Spleen (tissue), 11 donors: ENCODE results near the gene SORBS2. TPM values are rescaled to one million over a fixed set of nuclear protein-coding genes. Genes with fewer than 3 reads are reported as not detected.
A peak's percentile ranks its signal among the peaks of the same experiment; 100 is the strongest.
"Not testable (repeated sequence)": the region's sequence is repeated elsewhere in the genome, so short reads cannot be mapped to it uniquely, and the experiment has no call there.

Experiments
- DNase-seq: peaks from one replicate; pipeline ENCODE4 v3.0.0-alpha.2; 2020
- H3K27ac ChIP-seq, 8 donors: fragments of 200-600 bp; sonication (generic) in 7 of 8; 1 replicate in 4 of 8; 2 replicates in 4 of 8; pipeline versions ENCODE4 v1.5.0 to v1.8.0; 2016 to 2021; ENCODE audit warnings: inconsistent platforms in 4 of 8, mild to moderate bottlenecking in 4 of 8, moderate library complexity in 1 of 8
- H3K27me3 ChIP-seq, 7 donors: fragments of 200-600 bp; sonication (generic) in 6 of 7; replicated peaks in 1 of 7; 1 replicate in 4 of 7; 2 replicates in 3 of 7; pipeline versions ENCODE4 v1.5.0 to v1.8.0; 2016 to 2021; ENCODE audit warnings: inconsistent platforms in 3 of 7, mild to moderate bottlenecking in 1 of 7
- H3K36me3 ChIP-seq, 6 donors: fragments of 200-600 bp; sonication (generic) in 5 of 6; 1 replicate in 4 of 6; 2 replicates in 2 of 6; pipeline versions ENCODE4 v1.5.0 to v1.8.0; 2016 to 2021; ENCODE audit warnings: inconsistent platforms in 2 of 6
- H3K4me1 ChIP-seq, 6 donors: fragments of 200-600 bp; sonication (generic) in 5 of 6; 1 replicate in 3 of 6; 2 replicates in 3 of 6; pipeline versions ENCODE4 v1.5.0 to v1.8.0; 2016 to 2021; ENCODE audit warnings: inconsistent platforms in 3 of 6
- H3K4me3 ChIP-seq, 8 donors: fragments of 200-600 bp; sonication (generic) in 7 of 8; 1 replicate in 4 of 8; 2 replicates in 4 of 8; pipeline versions ENCODE4 v1.5.0 to v1.8.0; 2016 to 2021; ENCODE audit warnings: inconsistent platforms in 4 of 8, mild to moderate bottlenecking in 4 of 8, moderate library complexity in 2 of 8
- H3K9me3 ChIP-seq, 8 donors: fragments of 200-600 bp; sonication (generic) in 7 of 8; 1 replicate in 4 of 8; 2 replicates in 4 of 8; pipeline versions ENCODE4 v1.5.0 to v1.8.0; 2016 to 2021; ENCODE audit warnings: inconsistent platforms in 4 of 8
- POLR2A ChIP-seq, 3 donors: fragments of 450-650 bp; IDR thresholded peaks; one replicate each; pipeline ENCODE4 v1.5.1; 2017; ENCODE audit warnings: antibody characterized with exemption in 3 of 3, mild to moderate bottlenecking in 1 of 3
- POLR2AphosphoS5 ChIP-seq, 3 donors: sonication (generic); formaldehyde crosslinking; IDR thresholded peaks; one replicate each; pipeline ENCODE4 v1.5.1; 2017; ENCODE audit warnings: antibody characterized with exemption in 3 of 3
- WGBS, 5 donors: extraction: QIAGEN DNeasy Blood & Tissue Kit in 3 of 5; methylation state at CpG; one replicate each; pipeline versions ENCODE4 v1.1.5 to v1.1.7; 2013 to 2018; 5-methylcytosine and 5-hydroxymethylcytosine counted together
- intact Hi-C: fragments of 100-400 bp; cut with DNase I; formaldehyde crosslinking; loops from one replicate; pipeline ENCODE4 v1.15.0; 2023; ENCODE audit warnings: low total_unique reads
- polyA plus RNA-seq, 3 donors: library from polyadenylated mRNA; stranded (reverse); fragments of 200-250 nt; gene quantifications; one replicate each; pipeline ENCODE4 v1.2.1, GENCODE V29; 2013
- total RNA-seq, 7 donors: library from RNA; depleted of rRNA in 3 of 7; stranded (reverse); fragments of >200 nt in 3 of 7; fragmentation: NEBNext Ultra II Directional in 4 of 7; extraction: Animal tissue kit (Norgen Biotek cat#: 25700) in 4 of 7; gene quantifications; one replicate each; pipeline versions ENCODE4 v1.1.0 to v1.2.1, GENCODE V29; 2016 to 2021
- TF ChIP-seq, protein P1 (sequence below), 11 experiments: fragments of 200-600 bp in 7 of 11; fragments of 450-650 bp in 4 of 11; sonication (generic) in 4 of 11; IDR thresholded peaks in 8 of 11; conservative IDR thresholded peaks in 3 of 11; 1 replicate in 7 of 11; 2 replicates in 4 of 11; pipeline versions ENCODE4 v1.4.0 to v1.8.0; 2016 to 2021; ENCODE audit warnings: antibody characterized with exemption in 11 of 11, inconsistent platforms in 4 of 11, mild to moderate bottlenecking in 1 of 11
- donor health status: healthy with polysubstance abuse.
- donor health status: DM: no; HTN: no; CAD: no; lungs with moderate emphysema.
- donor health status: DM: no; HTN: no; CAD: no.
- donor health status: Bipolar disorder and iron deficiency.
- donor health status: healthy.
- donor health status: DM: no; HTN: no; CAD: no.
- donor health status: DM: yes; HTN: yes; CAD: no.

SORBS2 gene
- total and polyA plus RNA-seq, 10 donors = 5.9 to 128 (median 84.8) TPM

DNA sequence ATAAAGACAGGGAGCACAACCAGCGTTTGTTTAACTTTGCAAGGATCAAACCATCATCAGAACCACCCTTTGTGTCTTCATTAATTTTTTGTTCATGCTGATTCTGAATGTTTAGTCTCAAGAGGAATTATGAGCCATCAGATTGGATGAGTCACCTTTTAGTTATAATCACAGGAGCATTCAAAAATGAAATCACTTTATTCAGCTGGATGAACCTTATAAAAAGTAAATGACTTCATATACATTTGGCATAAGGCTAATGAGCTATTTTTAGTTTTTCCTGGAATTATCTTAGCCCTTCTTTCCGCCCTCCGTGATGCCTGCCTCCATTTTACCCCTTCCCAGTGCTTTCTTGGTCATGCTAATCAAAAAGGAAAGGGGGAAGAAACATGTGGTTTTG lies 103.6 kb downstream of the SORBS2 start:
- Histone ChIP-seq H3K27ac (no peak overlapping the region), H3K9me3 (peaks cover 0 to 14% (median 8%) of the 10 kb centered on the region in 8 donors), H3K4me3 (no peak overlapping the region), H3K27me3 (no peaks in the 10 kb centered on the region), H3K36me3 (no peaks in the 10 kb centered on the region), H3K4me1 (no peaks in the 10 kb centered on the region)
- DNase-seq = no peak
- 40 to 71% (median 46%) methylated on average over 3 of the region's 3 CpGs for WGBS, 5 donors
- intact Hi-C loops = no loop called here
- no peak for TF ChIP-seq POLR2AphosphoS5 (IDR thresholded peaks at IDR 0.05)
- TF ChIP-seq, protein P1, sequence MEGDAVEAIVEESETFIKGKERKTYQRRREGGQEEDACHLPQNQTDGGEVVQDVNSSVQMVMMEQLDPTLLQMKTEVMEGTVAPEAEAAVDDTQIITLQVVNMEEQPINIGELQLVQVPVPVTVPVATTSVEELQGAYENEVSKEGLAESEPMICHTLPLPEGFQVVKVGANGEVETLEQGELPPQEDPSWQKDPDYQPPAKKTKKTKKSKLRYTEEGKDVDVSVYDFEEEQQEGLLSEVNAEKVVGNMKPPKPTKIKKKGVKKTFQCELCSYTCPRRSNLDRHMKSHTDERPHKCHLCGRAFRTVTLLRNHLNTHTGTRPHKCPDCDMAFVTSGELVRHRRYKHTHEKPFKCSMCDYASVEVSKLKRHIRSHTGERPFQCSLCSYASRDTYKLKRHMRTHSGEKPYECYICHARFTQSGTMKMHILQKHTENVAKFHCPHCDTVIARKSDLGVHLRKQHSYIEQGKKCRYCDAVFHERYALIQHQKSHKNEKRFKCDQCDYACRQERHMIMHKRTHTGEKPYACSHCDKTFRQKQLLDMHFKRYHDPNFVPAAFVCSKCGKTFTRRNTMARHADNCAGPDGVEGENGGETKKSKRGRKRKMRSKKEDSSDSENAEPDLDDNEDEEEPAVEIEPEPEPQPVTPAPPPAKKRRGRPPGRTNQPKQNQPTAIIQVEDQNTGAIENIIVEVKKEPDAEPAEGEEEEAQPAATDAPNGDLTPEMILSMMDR (IDR thresholded peaks at IDR 0.05 in 8 of 11, conservative IDR thresholded peaks at IDR 0.05 in 3 of 11) = no peak
- TF ChIP-seq POLR2A (IDR thresholded peaks at IDR 0.05) = no peak

DNA sequence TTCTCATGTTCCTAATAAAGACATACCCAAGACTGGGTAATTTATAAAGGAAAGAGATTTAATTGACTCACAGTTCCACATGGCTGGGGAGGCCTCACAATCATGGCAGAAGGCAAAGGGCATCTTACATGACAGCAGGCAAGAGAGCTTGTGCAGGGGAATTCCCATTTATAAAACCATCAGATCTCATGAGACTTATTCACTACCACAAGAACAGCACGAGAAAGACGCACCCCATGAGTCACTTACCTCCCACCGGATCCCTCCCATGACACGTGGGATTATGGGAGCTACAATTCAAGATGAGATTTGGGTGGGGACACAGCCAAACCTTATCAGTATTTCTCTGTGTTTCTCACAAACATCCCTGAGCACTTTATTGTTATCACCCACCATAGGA lies 104.4 kb downstream of the SORBS2 start:
- H3K9me3 ChIP-seq = peaks cover 0 to 14% (median 8%) of the 10 kb centered on the region in 8 donors
- H3K27ac ChIP-seq, H3K36me3 ChIP-seq, intact Hi-C loops, H3K4me1 ChIP-seq, DNase-seq, H3K4me3 ChIP-seq, H3K27me3 ChIP-seq: not testable (repeated sequence)
- WGBS, 5 donors = 61 to 80% (median 65%) methylated on average over 4 of the region's 4 CpGs

DNA sequence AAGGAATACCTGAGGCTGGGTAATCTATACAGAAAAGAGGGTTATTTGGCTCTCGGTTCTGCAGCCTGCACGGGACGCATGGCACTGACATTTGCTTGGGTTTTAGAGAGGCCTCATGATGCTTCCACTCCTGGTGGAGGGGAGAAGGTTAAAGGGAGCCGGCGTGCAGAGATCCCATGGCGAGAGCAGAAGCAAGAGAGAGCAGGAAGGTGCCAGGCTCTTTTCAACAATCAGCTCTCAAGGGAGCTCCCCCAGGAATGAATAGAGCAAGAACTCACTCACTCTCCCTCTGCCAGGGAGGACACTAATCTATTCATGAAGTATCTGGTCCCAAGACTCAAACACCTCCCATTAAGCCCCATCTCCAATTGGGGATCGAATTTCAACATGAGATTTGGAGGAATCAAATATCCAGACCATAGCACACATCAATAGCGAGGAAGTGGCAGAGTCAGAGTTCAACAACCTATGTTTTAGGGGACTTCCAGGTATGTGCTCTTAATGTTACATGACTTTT lies 109.8 kb downstream of the SORBS2 start:
- intact Hi-C loops = no loop called here
- TF ChIP-seq POLR2AphosphoS5 (IDR thresholded peaks at IDR 0.05) (no peak), POLR2A (IDR thresholded peaks at IDR 0.05) (no peak)
- TF ChIP-seq, protein P1 (IDR thresholded peaks at IDR 0.05 in 8 of 11, conservative IDR thresholded peaks at IDR 0.05 in 3 of 11) = no peak
- 84 to 93% (median 92%) methylated on average over 8 of the region's 8 CpGs for WGBS, 5 donors
- Histone ChIP-seq H3K9me3 (peaks cover 0 to 14% (median 8%) of the 10 kb centered on the region in 8 donors), H3K4me1 (no peaks in the 10 kb centered on the region), H3K27ac (no peak overlapping the region), H3K4me3 (no peak overlapping the region), H3K27me3 (no peaks in the 10 kb centered on the region), H3K36me3 (no peaks in the 10 kb centered on the region)
- DNase-seq = no peak

DNA sequence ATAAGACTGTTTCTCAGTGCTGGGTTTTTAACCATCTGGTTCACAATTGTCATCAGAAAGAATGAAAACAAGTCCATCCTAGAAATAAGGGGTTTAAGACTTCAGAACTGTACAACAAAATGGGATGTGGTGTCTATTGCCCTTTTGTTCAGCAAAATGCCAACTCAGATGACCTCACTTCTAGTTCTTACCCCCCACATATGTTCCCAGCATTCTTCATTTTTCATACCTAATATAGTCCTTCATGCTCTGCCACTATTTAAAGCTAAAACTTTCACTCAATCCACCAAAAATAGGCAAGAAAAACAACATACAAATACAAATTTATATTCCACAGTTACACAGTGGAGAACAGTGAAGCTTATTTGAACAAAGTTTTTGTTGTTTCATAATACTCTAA lies 111.4 kb downstream of the SORBS2 start:
- H3K36me3 ChIP-seq = no peaks in the 10 kb centered on the region
- no peaks in the 10 kb centered on the region for H3K4me1 ChIP-seq
- TF ChIP-seq POLR2AphosphoS5 (IDR thresholded peaks at IDR 0.05) = no peak
- TF ChIP-seq POLR2A (IDR thresholded peaks at IDR 0.05) = no peak
- TF ChIP-seq, protein P1 (IDR thresholded peaks at IDR 0.05 in 8 of 11, conservative IDR thresholded peaks at IDR 0.05 in 3 of 11) = no peak
- no peak overlapping the region for H3K4me3 ChIP-seq
- no peaks in the 10 kb centered on the region for H3K27me3 ChIP-seq
- peak overlapping the region in 2 of 8 donors; percentile 12 to 39 for H3K27ac ChIP-seq
- H3K9me3 ChIP-seq = peaks cover 0 to 10% (median 4%) of the 10 kb centered on the region in 8 donors
- intact Hi-C loops = no loop called here
- no peak for DNase-seq

DNA sequence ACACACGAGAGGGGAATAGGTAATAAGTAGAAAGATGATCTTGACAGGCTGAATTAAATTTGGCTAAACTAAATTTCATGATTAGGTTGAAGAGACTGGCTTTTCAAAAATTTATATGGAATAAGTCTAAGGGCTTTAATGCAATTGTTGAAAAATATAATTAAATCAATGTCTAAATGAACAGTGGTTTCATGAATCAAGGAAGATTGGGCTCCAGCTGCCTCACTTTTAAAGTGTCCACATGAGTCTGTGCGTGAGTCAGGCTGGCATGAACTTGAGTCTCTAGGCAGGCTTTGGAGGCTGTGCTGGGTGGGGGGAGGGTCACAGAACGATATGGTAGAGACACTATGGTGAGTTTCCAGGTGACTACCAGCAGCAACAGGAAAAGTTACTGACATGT lies 111.9 kb downstream of the SORBS2 start:
- H3K4me1 ChIP-seq = no peaks in the 10 kb centered on the region
- peaks cover 0 to 4% (median 0%) of the 10 kb centered on the region in 8 donors for H3K9me3 ChIP-seq
- no peak overlapping the region for H3K4me3 ChIP-seq
- no peak overlapping the region for H3K27ac ChIP-seq
- H3K27me3 ChIP-seq = no peaks in the 10 kb centered on the region
- 70 to 81% (median 78%) methylated on average over 3 of the region's 3 CpGs for WGBS, 5 donors
- no peaks in the 10 kb centered on the region for H3K36me3 ChIP-seq
- no peak for DNase-seq
- intact Hi-C loops = no loop called here
- TF ChIP-seq, protein P1 (IDR thresholded peaks at IDR 0.05 in 8 of 11, conservative IDR thresholded peaks at IDR 0.05 in 3 of 11) = no peak
- TF ChIP-seq POLR2AphosphoS5 (IDR thresholded peaks at IDR 0.05) (no peak), POLR2A (IDR thresholded peaks at IDR 0.05) (no peak)
